ENCODE results near the gene RAP1GAP. TPM values are rescaled to one million over a fixed set of nuclear protein-coding genes. Genes with fewer than 3 reads are reported as not detected.

RAP1GAP gene
- total RNA-seq, 4 donors from 2014 or later = 14.1 to 37.4 (median 28.8) TPM

DNA sequence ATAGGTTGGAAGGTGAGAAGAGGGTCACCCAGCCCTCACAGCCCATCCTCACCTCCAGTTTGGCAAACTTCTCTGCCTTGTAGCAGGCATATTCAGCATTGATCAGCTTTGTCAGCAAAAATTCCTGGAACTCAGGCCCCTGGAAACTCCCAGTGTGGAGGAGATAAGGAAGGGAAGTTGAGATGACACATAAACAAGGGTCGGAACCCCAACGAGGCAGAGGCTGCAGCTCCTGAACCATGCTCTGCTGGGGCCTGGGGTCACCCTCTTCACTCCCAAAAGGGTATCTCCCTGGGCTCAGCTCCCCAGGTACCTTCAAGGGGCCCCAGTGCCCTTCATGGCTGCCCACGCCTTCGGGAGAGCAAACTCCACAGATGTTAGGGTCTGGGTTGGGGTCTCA lies 60.4 kb downstream of the RAP1GAP start:
- H3K27ac ChIP-seq = no peak overlapping the region
- WGBS, 2 donors (ENCODE audit: low coverage in 1 of 2) = 82% methylated on average over 4 of the region's 4 CpGs; no CpG with 5 or more reads in 1 of the 2 donors
- no peaks in the 10 kb centered on the region for H3K27me3 ChIP-seq
- intact Hi-C loops (cut with DNase I; ENCODE audit: low total_unique reads) (no loop called here), in situ Hi-C loops (cut with MboI; ENCODE audit: low pct_ligation_motif_present in 1 of 4, low pct_unique_long_range_greater_than_20kb in 1 of 4, low sequenced_read_pairs in 3 of 4) (no loop called here)
- peaks cover 0 to 4% (median 2%) of the 10 kb centered on the region in 4 donors for H3K4me1 ChIP-seq
- H3K4me3 ChIP-seq = no peak overlapping the region
- TF ChIP-seq, protein P1, sequence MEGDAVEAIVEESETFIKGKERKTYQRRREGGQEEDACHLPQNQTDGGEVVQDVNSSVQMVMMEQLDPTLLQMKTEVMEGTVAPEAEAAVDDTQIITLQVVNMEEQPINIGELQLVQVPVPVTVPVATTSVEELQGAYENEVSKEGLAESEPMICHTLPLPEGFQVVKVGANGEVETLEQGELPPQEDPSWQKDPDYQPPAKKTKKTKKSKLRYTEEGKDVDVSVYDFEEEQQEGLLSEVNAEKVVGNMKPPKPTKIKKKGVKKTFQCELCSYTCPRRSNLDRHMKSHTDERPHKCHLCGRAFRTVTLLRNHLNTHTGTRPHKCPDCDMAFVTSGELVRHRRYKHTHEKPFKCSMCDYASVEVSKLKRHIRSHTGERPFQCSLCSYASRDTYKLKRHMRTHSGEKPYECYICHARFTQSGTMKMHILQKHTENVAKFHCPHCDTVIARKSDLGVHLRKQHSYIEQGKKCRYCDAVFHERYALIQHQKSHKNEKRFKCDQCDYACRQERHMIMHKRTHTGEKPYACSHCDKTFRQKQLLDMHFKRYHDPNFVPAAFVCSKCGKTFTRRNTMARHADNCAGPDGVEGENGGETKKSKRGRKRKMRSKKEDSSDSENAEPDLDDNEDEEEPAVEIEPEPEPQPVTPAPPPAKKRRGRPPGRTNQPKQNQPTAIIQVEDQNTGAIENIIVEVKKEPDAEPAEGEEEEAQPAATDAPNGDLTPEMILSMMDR (IDR thresholded peaks at IDR 0.05) = no peak
- TF ChIP-seq EP300 (IDR thresholded peaks at IDR 0.05; ENCODE audit: low read depth) (no peak), POLR2A (IDR thresholded peaks at IDR 0.05) (no peak), POLR2AphosphoS5 (IDR thresholded peaks at IDR 0.05) (no peak)
- DNase-seq = no peak
- no peaks in the 10 kb centered on the region for H3K9me3 ChIP-seq
- no peaks in the 10 kb centered on the region for H3K36me3 ChIP-seq

DNA sequence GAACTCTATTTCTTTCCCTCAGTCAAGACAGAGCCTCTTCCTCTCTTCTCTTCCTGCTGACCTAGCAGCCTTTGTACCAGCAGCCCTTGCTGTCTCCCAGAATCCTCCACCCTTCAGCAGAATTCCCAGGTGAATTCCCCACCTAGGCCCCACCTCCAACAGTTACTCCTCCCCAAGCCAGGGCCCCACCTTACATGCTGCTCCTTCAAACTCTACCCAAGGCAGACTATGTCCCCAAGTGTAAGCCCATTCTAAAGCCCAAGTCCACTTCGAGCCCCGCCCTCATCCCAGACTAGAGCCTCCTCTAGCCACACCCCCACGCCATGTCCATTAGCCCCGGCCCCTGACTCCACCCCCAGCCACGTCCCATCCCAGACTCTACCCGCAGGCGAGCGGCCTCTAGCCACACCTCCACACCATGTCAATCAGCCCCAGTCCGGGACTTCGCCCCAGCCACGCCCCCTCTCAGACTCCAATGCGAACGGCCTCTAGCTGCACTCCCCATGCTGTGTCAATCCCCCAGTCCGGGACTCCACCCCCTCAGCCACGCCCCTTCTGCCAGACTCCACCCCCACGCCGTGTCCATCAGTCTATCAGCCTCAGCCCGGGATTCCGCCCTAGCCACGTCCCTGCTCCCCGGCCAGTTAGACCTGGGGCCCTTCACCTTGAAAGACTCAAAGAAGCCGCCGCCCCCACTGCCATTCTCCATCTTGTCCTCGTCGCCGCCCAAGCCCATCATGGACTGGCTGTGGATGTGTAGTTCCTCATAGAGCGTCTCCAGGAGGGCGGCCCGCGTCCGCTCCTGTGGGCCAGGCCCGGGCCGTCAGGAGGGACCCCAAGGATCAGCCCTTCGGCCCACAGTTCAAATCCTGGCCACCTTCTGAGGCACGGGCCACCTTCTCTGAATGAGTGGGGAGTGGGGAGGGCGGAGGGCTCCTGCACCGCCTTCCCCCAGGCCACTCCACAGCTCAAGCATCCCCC lies 61.3 kb downstream of the RAP1GAP start:
- DNase-seq = peak; percentile 95
- Histone ChIP-seq H3K27ac (no peak overlapping the region), H3K36me3 (no peaks in the 10 kb centered on the region), H3K9me3 (no peaks in the 10 kb centered on the region), H3K27me3 (no peaks in the 10 kb centered on the region), H3K4me1 (peaks cover 0 to 4% (median 2%) of the 10 kb centered on the region in 4 donors), H3K4me3 (no peak overlapping the region)
- WGBS, 2 donors (ENCODE audit: low coverage in 1 of 2) = 6 to 30% methylated on average over 3 to 37 of the region's 37 CpGs
- intact Hi-C loops (cut with DNase I; ENCODE audit: low total_unique reads) (no loop called here), in situ Hi-C loops (cut with MboI; ENCODE audit: low pct_ligation_motif_present in 1 of 4, low pct_unique_long_range_greater_than_20kb in 1 of 4, low sequenced_read_pairs in 3 of 4) (no loop called here)
- TF ChIP-seq POLR2A (IDR thresholded peaks at IDR 0.05) (no peak), EP300 (IDR thresholded peaks at IDR 0.05; ENCODE audit: low read depth) (no peak), POLR2AphosphoS5 (IDR thresholded peaks at IDR 0.05) (no peak)
- TF ChIP-seq, protein P1 (IDR thresholded peaks at IDR 0.05) = no peak

DNA sequence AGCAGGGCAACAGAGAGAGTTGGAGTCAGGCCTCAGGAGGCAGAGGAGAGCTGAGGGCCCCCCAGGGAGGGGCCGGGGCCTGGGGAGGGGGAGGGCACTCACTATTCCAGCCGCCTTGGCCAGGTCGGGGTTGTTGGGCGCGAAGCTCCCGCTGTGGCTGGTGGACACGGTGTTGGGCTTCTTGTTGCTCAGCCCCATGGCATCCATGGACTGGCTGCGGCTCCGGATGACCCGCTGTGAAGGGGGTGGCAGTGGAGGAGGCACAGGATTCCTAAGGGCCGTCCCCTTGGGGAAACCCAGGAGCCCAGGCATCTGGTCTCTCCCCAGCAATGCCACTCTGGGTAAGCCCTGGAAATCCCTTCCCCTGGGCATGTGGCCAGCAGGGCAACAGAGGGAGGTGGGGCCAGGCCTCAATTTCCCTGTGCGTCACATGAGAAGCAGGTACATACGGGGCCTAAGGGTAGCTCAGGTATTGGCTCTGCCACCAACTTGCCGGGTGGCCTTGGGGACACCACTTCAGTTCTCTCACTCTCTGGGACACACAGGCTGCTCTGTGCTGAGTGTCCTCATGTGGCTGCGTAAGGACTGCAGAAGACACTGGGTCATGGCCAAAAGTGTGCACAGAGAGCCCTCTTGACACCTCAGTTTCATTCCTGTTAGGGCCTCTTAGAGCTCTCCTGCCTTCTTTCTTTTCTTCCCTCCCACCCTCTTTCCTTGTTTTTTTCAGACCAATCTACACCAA lies 63.0 kb downstream of the RAP1GAP start:
- intact Hi-C loops (cut with DNase I; ENCODE audit: low total_unique reads) = no loop called here
- Histone ChIP-seq H3K4me1 (peaks cover 0 to 4% (median 2%) of the 10 kb centered on the region in 4 donors), H3K36me3 (no peaks in the 10 kb centered on the region), H3K4me3 (no peak overlapping the region), H3K9me3 (no peaks in the 10 kb centered on the region), H3K27me3 (no peaks in the 10 kb centered on the region), H3K27ac (no peak overlapping the region)
- DNase-seq = no peak
- in situ Hi-C loops (cut with MboI; ENCODE audit: low pct_ligation_motif_present in 1 of 4, low pct_unique_long_range_greater_than_20kb in 1 of 4, low sequenced_read_pairs in 3 of 4) = no loop called here
- TF ChIP-seq, protein P1 (IDR thresholded peaks at IDR 0.05) = no peak
- TF ChIP-seq EP300 (IDR thresholded peaks at IDR 0.05; ENCODE audit: low read depth) (no peak), POLR2AphosphoS5 (IDR thresholded peaks at IDR 0.05) (no peak), POLR2A (IDR thresholded peaks at IDR 0.05) (no peak)
- WGBS, 2 donors (ENCODE audit: low coverage in 1 of 2) = 88 to 100% methylated on average over 2 to 14 of the region's 15 CpGs

All from transverse colon (tissue), 4 donors.